ENCODE data around the gene BCL11B. TPM values are rescaled to one million over a fixed set of nuclear protein-coding genes. Genes with fewer than 3 reads are reported as not detected.

The BCL11B gene
- total RNA-seq, 1 donor: not detected

DNA sequence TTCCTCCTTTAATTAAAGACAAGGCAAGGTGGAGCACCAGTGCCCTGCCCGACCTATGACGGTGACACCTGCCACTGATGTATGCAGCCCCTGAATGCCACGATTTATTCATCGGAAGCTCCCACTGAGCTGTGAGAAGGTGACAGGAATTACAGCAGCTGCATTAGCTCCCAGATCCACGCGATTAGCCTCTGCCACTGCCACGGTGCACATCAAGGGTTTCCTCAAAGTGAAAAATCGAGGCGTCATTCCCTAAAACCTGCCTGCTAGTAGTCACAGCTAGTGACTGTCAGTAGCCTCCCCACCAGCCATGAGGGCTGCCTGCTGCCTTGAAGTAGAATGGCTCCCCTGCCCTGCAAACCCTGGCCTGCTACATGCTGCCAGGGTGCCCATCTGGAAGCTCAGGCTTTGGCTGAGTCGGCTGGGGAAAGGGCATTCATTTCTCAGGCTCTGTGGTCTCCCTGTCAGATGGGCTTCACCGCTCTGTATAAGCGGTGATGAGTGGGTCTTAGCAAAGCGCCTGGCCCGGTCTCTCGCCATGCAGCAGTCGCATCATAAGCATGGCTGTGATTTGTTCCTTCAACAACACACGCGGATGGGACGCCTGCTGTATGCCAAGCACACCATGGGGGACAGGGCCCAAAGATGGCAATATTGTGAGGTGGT lies 8.2 kb upstream of the BCL11B start:
- no peak overlapping the region for H3K4me3 ChIP-seq (ENCODE audit: low read depth, low read length)
- no peak for DNase-seq (ENCODE audit: low read depth)
- TF ChIP-seq, protein P1, sequence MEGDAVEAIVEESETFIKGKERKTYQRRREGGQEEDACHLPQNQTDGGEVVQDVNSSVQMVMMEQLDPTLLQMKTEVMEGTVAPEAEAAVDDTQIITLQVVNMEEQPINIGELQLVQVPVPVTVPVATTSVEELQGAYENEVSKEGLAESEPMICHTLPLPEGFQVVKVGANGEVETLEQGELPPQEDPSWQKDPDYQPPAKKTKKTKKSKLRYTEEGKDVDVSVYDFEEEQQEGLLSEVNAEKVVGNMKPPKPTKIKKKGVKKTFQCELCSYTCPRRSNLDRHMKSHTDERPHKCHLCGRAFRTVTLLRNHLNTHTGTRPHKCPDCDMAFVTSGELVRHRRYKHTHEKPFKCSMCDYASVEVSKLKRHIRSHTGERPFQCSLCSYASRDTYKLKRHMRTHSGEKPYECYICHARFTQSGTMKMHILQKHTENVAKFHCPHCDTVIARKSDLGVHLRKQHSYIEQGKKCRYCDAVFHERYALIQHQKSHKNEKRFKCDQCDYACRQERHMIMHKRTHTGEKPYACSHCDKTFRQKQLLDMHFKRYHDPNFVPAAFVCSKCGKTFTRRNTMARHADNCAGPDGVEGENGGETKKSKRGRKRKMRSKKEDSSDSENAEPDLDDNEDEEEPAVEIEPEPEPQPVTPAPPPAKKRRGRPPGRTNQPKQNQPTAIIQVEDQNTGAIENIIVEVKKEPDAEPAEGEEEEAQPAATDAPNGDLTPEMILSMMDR (IDR thresholded peaks at IDR 0.05; ENCODE audit: insufficient read depth, low read depth, low read length): no peak

DNA sequence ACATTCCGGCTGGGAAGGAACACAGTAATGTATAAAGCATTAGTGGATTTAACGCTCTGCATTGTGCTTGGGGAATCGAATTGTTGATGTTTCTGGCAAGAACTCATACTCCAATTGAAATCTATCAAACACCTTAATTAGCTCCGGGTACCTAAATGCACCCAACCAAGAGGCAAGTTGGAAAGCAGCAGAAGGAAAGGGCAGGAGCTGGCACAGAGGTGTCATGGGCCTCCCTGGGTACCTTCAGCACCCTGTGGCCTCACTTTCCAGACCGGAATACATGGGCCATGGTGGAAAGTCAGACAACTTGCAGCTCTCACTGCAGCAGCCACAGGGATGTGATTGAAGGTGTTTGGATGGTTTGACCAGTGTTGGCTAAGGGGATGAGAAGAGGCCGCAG lies 6.8 kb upstream of the BCL11B start:
- TF ChIP-seq, protein P1 (IDR thresholded peaks at IDR 0.05; ENCODE audit: insufficient read depth, low read depth, low read length): no peak
- H3K4me3 ChIP-seq (ENCODE audit: low read depth, low read length): no peak overlapping the region
- DNase-seq (ENCODE audit: low read depth): no peak

DNA sequence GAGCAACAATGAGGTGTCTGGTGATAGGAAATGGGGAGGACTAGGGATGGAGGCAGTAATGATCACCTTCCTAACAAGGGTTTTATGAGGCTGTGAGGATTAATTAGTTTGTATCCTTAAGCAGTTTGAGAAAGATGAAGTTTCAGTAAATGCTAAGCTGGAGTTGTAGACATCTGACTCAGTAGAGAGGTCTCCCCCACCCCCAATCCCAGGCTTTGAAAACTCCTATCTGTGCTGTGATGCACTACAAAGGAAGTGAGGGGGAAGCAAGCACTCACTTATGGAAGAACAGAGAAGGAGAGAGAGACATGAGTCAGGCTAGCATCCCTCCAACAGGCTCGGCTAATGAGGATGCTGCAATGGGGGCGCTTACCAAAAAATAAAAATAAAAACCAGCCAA lies 5.5 kb upstream of the BCL11B start:
- DNase-seq (ENCODE audit: low read depth): no peak
- TF ChIP-seq, protein P1 (IDR thresholded peaks at IDR 0.05; ENCODE audit: insufficient read depth, low read depth, low read length): no peak
- no peak overlapping the region for H3K4me3 ChIP-seq (ENCODE audit: low read depth, low read length)

- no peak for DNase-seq (ENCODE audit: low read depth)
- H3K4me3 ChIP-seq (ENCODE audit: low read depth, low read length): no peak overlapping the region
- TF ChIP-seq, protein P1 (IDR thresholded peaks at IDR 0.05; ENCODE audit: insufficient read depth, low read depth, low read length): no peak
Observed at GRCh38 chr14:99276482-99276881, 4.5 kb upstream of the BCL11B start.

- no peak overlapping the region for H3K4me3 ChIP-seq (ENCODE audit: low read depth, low read length)
- DNase-seq (ENCODE audit: low read depth): no peak
- TF ChIP-seq, protein P1 (IDR thresholded peaks at IDR 0.05; ENCODE audit: insufficient read depth, low read depth, low read length): no peak
Observed at GRCh38 chr14:99275222-99275584, 3.2 kb upstream of the BCL11B start.

DNA sequence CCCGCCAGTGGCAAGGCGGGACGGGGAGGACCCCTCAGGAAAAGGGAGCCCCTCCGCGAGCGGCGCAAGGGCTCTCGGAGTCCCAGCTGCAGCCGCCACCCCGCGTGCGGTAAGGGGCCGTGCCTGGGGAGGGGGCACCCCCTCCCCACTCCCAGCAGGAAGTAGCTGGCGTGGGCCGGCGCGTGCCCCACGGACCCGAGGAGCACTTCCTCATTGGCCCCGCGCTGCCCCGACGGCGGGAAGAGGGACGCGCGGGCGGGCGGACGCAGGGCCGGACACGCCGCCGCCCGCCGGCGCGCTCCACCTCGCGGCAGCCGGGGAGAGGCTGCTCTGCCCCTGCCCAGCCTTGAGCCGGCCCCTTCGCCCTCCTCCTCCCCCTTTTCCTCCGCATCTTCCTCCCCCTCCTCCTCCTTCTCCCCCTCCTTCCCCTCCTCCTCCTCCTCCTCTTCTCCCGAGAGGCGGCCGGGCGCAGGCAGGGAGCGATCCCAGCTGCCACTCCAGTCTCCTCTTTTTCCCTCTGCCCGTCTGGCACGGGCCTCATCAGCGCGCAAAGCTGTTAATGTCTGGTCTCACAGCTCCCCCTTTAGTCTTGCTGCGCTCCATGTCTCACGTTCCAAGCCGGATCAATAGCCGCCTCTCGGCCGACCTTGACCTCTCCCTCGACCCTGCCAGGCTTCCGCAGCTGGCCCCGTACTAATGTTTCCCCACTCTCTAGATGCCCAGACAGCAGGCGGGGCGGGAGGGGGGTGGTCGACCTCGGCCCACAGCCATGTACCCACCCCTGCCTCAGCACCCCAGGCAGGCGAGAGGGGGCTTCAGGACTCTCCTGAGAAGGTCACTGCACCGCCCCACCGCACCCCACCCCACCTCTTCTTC lies 2.6 kb upstream of the BCL11B start:
- TF ChIP-seq, protein P1 (IDR thresholded peaks at IDR 0.05; ENCODE audit: insufficient read depth, low read depth, low read length): peak; percentile 20
- peak overlapping the region; percentile 50 for H3K4me3 ChIP-seq (ENCODE audit: low read depth, low read length)
- peak; percentile 53 for DNase-seq (ENCODE audit: low read depth)
